GM23338 (cell line): ENCODE measurements around the gene CLDN11. TPM values are rescaled to one million over a fixed set of nuclear protein-coding genes. Genes with fewer than 3 reads are reported as not detected.
A peak's percentile ranks its signal among the peaks of the same experiment; 100 is the strongest.

Experiments used
- ATAC-seq: fragments of 200-7000 bp; cut with Tn5 transposase; 3 replicates; pipeline ENCODE4 v1.9.1; 2020
- DNase-seq: peaks from one replicate; pipeline ENCODE4 v3.0.0-alpha.2; 2015; ENCODE audit warnings: low spot score
- H2AFZ ChIP-seq: fragments of 200-600 bp; sonication (generic); 2 replicates; pipeline ENCODE4 v1.8.0; 2016; ENCODE audit warnings: antibody characterized with exemption, mild to moderate bottlenecking, moderate library complexity
- H3F3A ChIP-seq: fragments of 200-600 bp; sonication (generic); replicated peaks from 2 replicates; pipeline ENCODE4 v1.8.0; 2017; ENCODE audit warnings: antibody characterized with exemption, mixed run types, low read depth
- H3K27ac ChIP-seq: fragments of 200-600 bp; sonication (generic); 2 replicates; pipeline ENCODE4 v1.6.1; 2016; ENCODE audit warnings: low read depth
- H3K27me3 ChIP-seq: fragments of 200-600 bp; sonication (generic); 2 replicates; pipeline ENCODE4 v1.8.0; 2016; ENCODE audit warnings: mild to moderate bottlenecking, mixed run types, moderate library complexity; ENCODE audit not compliant: insufficient read depth
- H3K36me3 ChIP-seq: fragments of 200-600 bp; sonication (generic); 2 replicates; pipeline ENCODE4 v1.8.0; 2016; ENCODE audit warnings: mild to moderate bottlenecking; ENCODE audit not compliant: insufficient read depth
- H3K4me1 ChIP-seq: fragments of 200-600 bp; sonication (generic); 2 replicates; pipeline ENCODE4 v1.8.0; 2016; ENCODE audit warnings: mild to moderate bottlenecking, moderate library complexity; ENCODE audit not compliant: insufficient read depth
- H3K4me2 ChIP-seq: fragments of 200-600 bp; sonication (generic); 2 replicates; pipeline ENCODE4 v1.7.1; 2017; ENCODE audit warnings: mixed run types
- H3K4me3 ChIP-seq: fragments of 200-600 bp; sonication (generic); 2 replicates; pipeline ENCODE4 v1.6.1; 2016; ENCODE audit warnings: mixed run types
- H3K79me2 ChIP-seq: fragments of 200-600 bp; sonication (generic); replicated peaks from 2 replicates; pipeline ENCODE4 v1.8.0; 2017; ENCODE audit warnings: mild to moderate bottlenecking; ENCODE audit not compliant: insufficient read depth
- H3K9me2 ChIP-seq: fragments of 200-600 bp; sonication (generic); 2 replicates; pipeline ENCODE4 v1.8.0; 2017; ENCODE audit not compliant: insufficient read depth
- H4K20me1 ChIP-seq: fragments of 200-600 bp; sonication (generic); replicated peaks from 2 replicates; pipeline ENCODE4 v1.8.0; 2017; ENCODE audit warnings: mild to moderate bottlenecking; ENCODE audit not compliant: insufficient read depth
- H3K27ac Mint-ChIP-seq: 2 replicates; pipeline ENCODE4 v1.8.0; 2020; ENCODE audit warnings: inconsistent platforms, mild to moderate bottlenecking, moderate library complexity, mixed read lengths
- H3K27me3 Mint-ChIP-seq: 3 replicates; pipeline ENCODE4 v1.8.0; 2022; ENCODE audit warnings: low read depth, mild to moderate bottlenecking, moderate library complexity, mixed read lengths, inconsistent platforms; ENCODE audit not compliant: insufficient read depth, poor library complexity
- H3K36me3 Mint-ChIP-seq: 3 replicates; pipeline ENCODE4 v1.8.0; 2021; ENCODE audit warnings: low read depth, mild to moderate bottlenecking, inconsistent platforms, moderate library complexity, mixed read lengths
- H3K4me1 Mint-ChIP-seq: 3 replicates; pipeline ENCODE4 v1.8.0; 2020; ENCODE audit warnings: mild to moderate bottlenecking, inconsistent platforms, mixed read lengths
- H3K4me3 Mint-ChIP-seq: 3 replicates; pipeline ENCODE4 v1.8.0; 2021; ENCODE audit warnings: moderate library complexity, mild to moderate bottlenecking, inconsistent platforms, mixed read lengths
- H3K9me3 Mint-ChIP-seq: 3 replicates; pipeline ENCODE4 v1.8.0; 2020; ENCODE audit warnings: moderate library complexity, mild to moderate bottlenecking, inconsistent platforms, mixed read lengths
- CREB1 ChIP-seq: fragments of 250-450 bp; sonication (Bioruptor Pico); IDR thresholded peaks from 2 replicates; pipeline ENCODE4 v1.5.0; 2020; ENCODE audit warnings: low read depth, mild to moderate bottlenecking, moderate library complexity
- CTCF ChIP-seq, 2 experiments: fragments of 200-600 bp in 1 of 2; sonication (generic) in 1 of 2; conservative IDR thresholded peaks; 2 replicates each; pipeline versions ENCODE4 v1.5.1 to v1.6.1; 2016 to 2017; ENCODE audit warnings: antibody characterized with exemption in 2 of 2, low read depth in 2 of 2, mild to moderate bottlenecking in 2 of 2, moderate library complexity in 1 of 2
- ETS1 ChIP-seq: IDR thresholded peaks from 2 replicates; pipeline ENCODE4 v1.6.1; 2016; ENCODE audit warnings: antibody characterized with exemption
- EZH2 ChIP-seq: fragments of 200-600 bp; sonication (generic); IDR thresholded peaks from one replicate; pipeline ENCODE4 v1.8.0; 2017; ENCODE audit warnings: antibody characterized with exemption, mild to moderate bottlenecking, low read depth; ENCODE audit not compliant: unreplicated experiment
- EZH2phosphoT487 ChIP-seq: fragments of 200-600 bp; sonication (generic); IDR thresholded peaks from one replicate; pipeline ENCODE4 v1.8.1; 2018; ENCODE audit warnings: antibody characterized with exemption; ENCODE audit not compliant: unreplicated experiment
- JUNB ChIP-seq: IDR thresholded peaks from one replicate; pipeline ENCODE4 v1.6.1; 2016; ENCODE audit warnings: antibody characterized with exemption; ENCODE audit not compliant: unreplicated experiment
- NANOG ChIP-seq: IDR thresholded peaks from 2 replicates; pipeline ENCODE4 v1.6.1; 2016; ENCODE audit warnings: antibody characterized with exemption, borderline replicate concordance
- POLR2AphosphoS5 ChIP-seq: IDR thresholded peaks from 2 replicates; pipeline ENCODE4 v1.6.1; 2016; ENCODE audit warnings: antibody characterized with exemption, low read depth
- REST ChIP-seq: IDR thresholded peaks from one replicate; pipeline ENCODE4 v1.6.1; 2018; ENCODE audit warnings: antibody characterized with exemption; ENCODE audit not compliant: unreplicated experiment
- STAT1 ChIP-seq: IDR thresholded peaks from one replicate; pipeline ENCODE4 v1.6.1; 2016; ENCODE audit warnings: antibody characterized with exemption; ENCODE audit not compliant: unreplicated experiment
- ZNF114 ChIP-seq: fragments of 250-450 bp; sonication (Bioruptor Pico); IDR thresholded peaks from 2 replicates; pipeline ENCODE4 v1.5.0; 2020; ENCODE audit warnings: mild to moderate bottlenecking, moderate library complexity
- ZNF331 ChIP-seq: fragments of 250-450 bp; sonication (Bioruptor Pico); IDR thresholded peaks from 2 replicates; pipeline ENCODE4 v1.5.0; 2020; ENCODE audit warnings: low read depth, mild to moderate bottlenecking, moderate library complexity
- ZNF462 ChIP-seq: fragments of 250-450 bp; sonication (Bioruptor Pico); IDR thresholded peaks from 2 replicates; pipeline ENCODE4 v1.5.0; 2020; ENCODE audit warnings: mild to moderate bottlenecking, moderate library complexity
- polyA plus RNA-seq: library from polyadenylated mRNA; unstranded; fragments of >200 nt; fragmentation: Nextera tagmentation; extraction: Ambion mirVana; gene quantifications from 2 replicates; pipeline ENCODE4 v1.2.1, GENCODE V29; 2016
- total RNA-seq: library from RNA; depleted of rRNA; stranded (reverse); fragments of >200 nt; shearing (Covaris generic); gene quantifications from 2 replicates; pipeline ENCODE4 v1.2.3, GENCODE V29; 2014

Gene CLDN11
- total and polyA plus RNA-seq, 2 experiments from 2014 or later = 5.2 to 8.3 TPM

GRCh38 chr3:170470063-170471016, 51.7 kb downstream of the CLDN11 start:
- Histone ChIP-seq H3K79me2 (no peaks in the 10 kb centered on the region), H3K27me3 (no peaks in the 10 kb centered on the region), H3K36me3 (no peaks in the 10 kb centered on the region), H3F3A (no peaks in the 10 kb centered on the region), H3K4me1 (peaks cover 28% of the 10 kb centered on the region), H3K9me2 (no peaks in the 10 kb centered on the region), H3K4me3 (no peak overlapping the region), H3K4me2 (no peak overlapping the region), H3K27ac (no peak overlapping the region), H2AFZ (peak overlapping the region; percentile 87), H4K20me1 (no peaks in the 10 kb centered on the region)
- Mint-ChIP-seq H3K27me3 (no peaks in the 10 kb centered on the region), H3K27ac (no peak overlapping the region), H3K4me3 (no peak overlapping the region), H3K36me3 (no peaks in the 10 kb centered on the region), H3K9me3 (no peaks in the 10 kb centered on the region), H3K4me1 (peaks cover 39% of the 10 kb centered on the region)
- ATAC-seq (peak; percentile 14; the same call in 2 of the 3 replicates), DNase-seq (no peak)
- TF ChIP-seq REST (no peak), EZH2 (no peak), ZNF114 (no peak), STAT1 (no peak), POLR2AphosphoS5 (no peak), CTCF (conservative IDR thresholded peaks at IDR 0.05; ENCODE audit: low read depth in 2 of 2) (no peak), NANOG (no peak), ZNF331 (CRISPR knock-in tag) (no peak), ETS1 (no peak), ZNF462 (CRISPR knock-in tag) (no peak), EZH2phosphoT487 (no peak), CREB1 (CRISPR knock-in tag) (no peak), JUNB (no peak)
